GM21723 (cell line): Measurements from ENCODE around the gene SFSWAP.

Experiments
- ATAC-seq: cut with Tn5 transposase; IDR thresholded peaks from one replicate; pipeline ENCODE4 v1.9.1; 2021; ENCODE audit warnings: mild to moderate bottlenecking, moderate library complexity; ENCODE audit not compliant: unreplicated experiment

SFSWAP gene

GRCh38 chr12:131784909-131785762 is 74.2 kb downstream of the SFSWAP start:
- no peak for ATAC-seq

GRCh38 chr12:131785763-131786330 is 75.0 kb downstream of the SFSWAP start:
- no peak for ATAC-seq

GRCh38 chr12:131786331-131786730 is 75.4 kb downstream of the SFSWAP start:
- ATAC-seq: no peak

GRCh38 chr12:131787143-131787660 is 76.3 kb downstream of the SFSWAP start:
- ATAC-seq: no peak

- no peak for ATAC-seq
Measured at GRCh38 chr12:131788070-131788469, 77.2 kb downstream of the SFSWAP start.

- ATAC-seq: no peak
Measured at GRCh38 chr12:131789638-131790037, 78.7 kb downstream of the SFSWAP start.

GRCh38 chr12:131793243-131794022 is 82.5 kb downstream of the SFSWAP start:
- no peak for ATAC-seq

- no peak for ATAC-seq
Measured at GRCh38 chr12:131794061-131794460, 83.2 kb downstream of the SFSWAP start.

GRCh38 chr12:131794573-131794972 is 83.7 kb downstream of the SFSWAP start:
- no peak for ATAC-seq

- no peak for ATAC-seq
Measured at GRCh38 chr12:131795064-131795463, 84.2 kb downstream of the SFSWAP start.

GRCh38 chr12:131795690-131796410 is 85.0 kb downstream of the SFSWAP start:
- no peak for ATAC-seq

GRCh38 chr12:131796411-131796736 is 85.5 kb downstream of the SFSWAP start:
- ATAC-seq: no peak

GRCh38 chr12:131796754-131797587 is 86.1 kb downstream of the SFSWAP start:
- ATAC-seq: no peak

GRCh38 chr12:131797588-131797934 is 86.7 kb downstream of the SFSWAP start:
- ATAC-seq: no peak

- no peak for ATAC-seq
Measured at GRCh38 chr12:131799195-131799594, 88.3 kb downstream of the SFSWAP start.

- no peak for ATAC-seq
Measured at GRCh38 chr12:131799828-131800593, 89.1 kb downstream of the SFSWAP start.

GRCh38 chr12:131800594-131801135 is 89.8 kb downstream of the SFSWAP start:
- ATAC-seq: no peak

GRCh38 chr12:131801254-131801866 is 90.5 kb downstream of the SFSWAP start:
- no peak for ATAC-seq
